ENCODE measurements around the gene SLBP.

DNA sequence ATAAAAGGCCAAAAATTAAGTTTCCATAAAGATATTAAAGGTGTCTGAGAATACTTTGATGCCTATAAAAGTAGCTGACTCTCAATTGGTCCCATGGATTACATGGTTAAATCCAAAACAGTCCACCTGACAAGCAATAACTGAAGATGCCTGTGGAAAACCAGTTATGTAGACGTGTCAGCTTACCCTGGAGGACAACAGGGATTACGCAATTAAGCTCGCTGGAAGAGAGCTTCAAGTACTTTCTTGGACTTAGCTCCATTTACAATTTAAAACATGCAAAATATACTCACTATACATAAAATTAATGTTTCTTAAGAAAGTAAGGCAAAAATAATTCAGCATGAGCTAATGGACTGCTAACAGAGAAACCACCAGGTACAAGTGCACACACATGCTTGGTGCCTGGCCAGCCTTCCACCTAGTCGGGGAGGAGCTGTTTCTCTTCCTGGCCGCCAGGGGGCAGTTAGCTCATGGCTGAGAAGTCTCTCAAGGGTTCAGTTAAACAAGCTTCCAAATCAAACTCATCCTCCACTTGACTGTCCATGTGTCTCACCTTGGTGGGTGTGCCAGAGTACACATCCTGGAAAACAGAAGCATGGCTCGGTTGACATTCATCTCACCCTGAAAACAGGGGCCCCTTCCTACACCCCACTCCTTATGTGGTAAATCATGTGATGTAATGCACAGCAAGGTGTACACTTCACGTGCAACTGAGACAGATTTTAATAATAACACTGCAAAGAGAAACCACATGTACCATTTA is 18.8 kb downstream of the SLBP start:
- no peak for TF ChIP-seq GATA2 (IDR thresholded peaks at IDR 0.05; ENCODE audit: low read depth, low read length)
- TF ChIP-seq GATA3 (IDR thresholded peaks at IDR 0.05; ENCODE audit: low read depth, low read length), result no peak

All from SH-SY5Y (cell line).